Gastroesophageal sphincter (tissue), 3 donors: ENCODE results near the gene ZSCAN31.

Experiments used
- POLR2A ChIP-seq, 2 donors: fragments of 450-650 bp; IDR thresholded peaks; one replicate each; pipeline ENCODE4 v1.6.1; 2017; ENCODE audit warnings: antibody characterized with exemption in 2 of 2, mild to moderate bottlenecking in 2 of 2, moderate library complexity in 1 of 2
- TF ChIP-seq, protein P1 (sequence below), 4 experiments: fragments of 200-600 bp in 2 of 4; fragments of 450-650 bp in 2 of 4; sonication (generic) in 1 of 4; IDR thresholded peaks; one replicate each; pipeline ENCODE4 v1.5.1; 2017 to 2019; ENCODE audit warnings: antibody characterized with exemption in 4 of 4, mild to moderate bottlenecking in 2 of 4, moderate library complexity in 2 of 4

DNA sequence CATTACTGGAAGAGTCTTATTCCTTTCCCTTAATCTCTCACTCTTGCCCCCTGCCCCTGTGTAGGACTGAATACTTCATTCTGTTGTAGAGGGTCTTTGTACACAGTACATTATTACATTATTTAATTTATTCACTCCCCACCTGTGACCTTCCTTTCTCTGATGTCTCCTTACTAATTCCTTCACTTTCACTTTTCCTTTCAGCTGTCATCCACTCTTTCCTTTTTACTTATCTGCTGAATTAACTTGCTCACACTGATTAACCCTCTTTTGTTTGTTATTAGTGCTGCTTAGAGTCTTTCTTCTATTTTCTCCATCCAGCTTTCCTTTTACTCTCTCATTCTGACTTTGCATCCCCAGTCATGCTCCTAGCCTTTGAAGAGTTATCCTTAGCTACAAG is 61.1 kb downstream of the ZSCAN31 start:
- no peak for TF ChIP-seq POLR2A (IDR thresholded peaks at IDR 0.05)
- TF ChIP-seq, protein P1, sequence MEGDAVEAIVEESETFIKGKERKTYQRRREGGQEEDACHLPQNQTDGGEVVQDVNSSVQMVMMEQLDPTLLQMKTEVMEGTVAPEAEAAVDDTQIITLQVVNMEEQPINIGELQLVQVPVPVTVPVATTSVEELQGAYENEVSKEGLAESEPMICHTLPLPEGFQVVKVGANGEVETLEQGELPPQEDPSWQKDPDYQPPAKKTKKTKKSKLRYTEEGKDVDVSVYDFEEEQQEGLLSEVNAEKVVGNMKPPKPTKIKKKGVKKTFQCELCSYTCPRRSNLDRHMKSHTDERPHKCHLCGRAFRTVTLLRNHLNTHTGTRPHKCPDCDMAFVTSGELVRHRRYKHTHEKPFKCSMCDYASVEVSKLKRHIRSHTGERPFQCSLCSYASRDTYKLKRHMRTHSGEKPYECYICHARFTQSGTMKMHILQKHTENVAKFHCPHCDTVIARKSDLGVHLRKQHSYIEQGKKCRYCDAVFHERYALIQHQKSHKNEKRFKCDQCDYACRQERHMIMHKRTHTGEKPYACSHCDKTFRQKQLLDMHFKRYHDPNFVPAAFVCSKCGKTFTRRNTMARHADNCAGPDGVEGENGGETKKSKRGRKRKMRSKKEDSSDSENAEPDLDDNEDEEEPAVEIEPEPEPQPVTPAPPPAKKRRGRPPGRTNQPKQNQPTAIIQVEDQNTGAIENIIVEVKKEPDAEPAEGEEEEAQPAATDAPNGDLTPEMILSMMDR (IDR thresholded peaks at IDR 0.05), result no peak
